ENCODE data around the gene CTSO.

The CTSO gene

GRCh38 chr4:155954939-155955338 lies 1.3 kb upstream of the CTSO start:
- no peak for DNase-seq (ENCODE audit: low read depth)
- no peak overlapping the region for H3K4me3 ChIP-seq (ENCODE audit: low read length)
- no peak for TF ChIP-seq CTCF (conservative IDR thresholded peaks at IDR 0.05; ENCODE audit: low read length)

- peak; percentile 21 for DNase-seq (ENCODE audit: low read depth)
- TF ChIP-seq CTCF (conservative IDR thresholded peaks at IDR 0.05; ENCODE audit: low read length), result no peak
- H3K4me3 ChIP-seq (ENCODE audit: low read length), result peak overlapping the region; percentile 80
These were observed 536 bp upstream of the CTSO start for GRCh38 chr4:155954118-155954685.

GRCh38 chr4:155952501-155952901 lies 1.2 kb downstream of the CTSO start:
- TF ChIP-seq CTCF (conservative IDR thresholded peaks at IDR 0.05; ENCODE audit: low read length), result no peak
- H3K4me3 ChIP-seq (ENCODE audit: low read length), result peak overlapping the region; percentile 24
- peak; percentile 49 for DNase-seq (ENCODE audit: low read depth)

- no peak for DNase-seq (ENCODE audit: low read depth)
- no peak for TF ChIP-seq CTCF (conservative IDR thresholded peaks at IDR 0.05; ENCODE audit: low read length)
- no peak overlapping the region for H3K4me3 ChIP-seq (ENCODE audit: low read length)
These were observed 3.2 kb downstream of the CTSO start for GRCh38 chr4:155950461-155950860.

GRCh38 chr4:155948541-155948940 lies 5.1 kb downstream of the CTSO start:
- H3K4me3 ChIP-seq (ENCODE audit: low read length), result no peak overlapping the region
- TF ChIP-seq CTCF (conservative IDR thresholded peaks at IDR 0.05; ENCODE audit: low read length), result no peak
- DNase-seq (ENCODE audit: low read depth), result peak; percentile 17

- no peak overlapping the region for H3K4me3 ChIP-seq (ENCODE audit: low read length)
- DNase-seq (ENCODE audit: low read depth), result peak; percentile 25
- TF ChIP-seq CTCF (conservative IDR thresholded peaks at IDR 0.05; ENCODE audit: low read length), result no peak
These were observed 7.2 kb downstream of the CTSO start for GRCh38 chr4:155946486-155946885.

GRCh38 chr4:155944516-155944915 lies 9.2 kb downstream of the CTSO start:
- TF ChIP-seq CTCF (conservative IDR thresholded peaks at IDR 0.05; ENCODE audit: low read length), result no peak
- no peak overlapping the region for H3K4me3 ChIP-seq (ENCODE audit: low read length)
- peak; percentile 18 for DNase-seq (ENCODE audit: low read depth)
